OCI-LY1 (cell line): ENCODE results near the gene NPHP1.

ENCODE experiments used
- H2AFZ ChIP-seq: fragments of 200-600 bp; sonication (generic), shearing (Covaris generic); 2 replicates; pipeline ENCODE4 v1.6.0; 2014; ENCODE audit warnings: antibody characterized with exemption, mild to moderate bottlenecking, low read length
- H3F3A ChIP-seq: fragments of 200-600 bp; sonication (generic), shearing (Covaris generic); 2 replicates; pipeline ENCODE4 v1.6.0; 2014; ENCODE audit warnings: mild to moderate bottlenecking, antibody characterized with exemption, low read length, moderate library complexity; ENCODE audit not compliant: insufficient read depth
- H3K27ac ChIP-seq: fragments of 200-600 bp; sonication (generic); 2 replicates; pipeline ENCODE4 v1.5.1; 2014; ENCODE audit warnings: low read length, mixed run types, mild to moderate bottlenecking, low read depth; ENCODE audit not compliant: poor library complexity, severe bottlenecking
- H3K27me3 ChIP-seq: fragments of 200-600 bp; sonication (generic); 2 replicates; pipeline ENCODE4 v1.6.0; 2014; ENCODE audit warnings: antibody characterized with exemption, mild to moderate bottlenecking, low read length, moderate library complexity; ENCODE audit not compliant: insufficient read depth
- H3K36me3 ChIP-seq: fragments of 200-600 bp; sonication (generic); 2 replicates; pipeline ENCODE4 v1.6.1; 2014; ENCODE audit warnings: mild to moderate bottlenecking, antibody characterized with exemption, low read length, moderate library complexity, mixed read lengths; ENCODE audit not compliant: insufficient read depth
- H3K4me1 ChIP-seq: fragments of 200-600 bp; sonication (generic); 2 replicates; pipeline ENCODE4 v1.5.1; 2014; ENCODE audit warnings: mild to moderate bottlenecking, low read length, moderate library complexity; ENCODE audit not compliant: insufficient read depth, severe bottlenecking
- H3K4me2 ChIP-seq: fragments of 200-600 bp; sonication (generic), shearing (Covaris generic); 2 replicates; pipeline ENCODE4 v1.6.1; 2014; ENCODE audit warnings: low read length
- H3K4me3 ChIP-seq: fragments of 200-600 bp; sonication (generic); 2 replicates; pipeline ENCODE4 v1.5.1; 2014; ENCODE audit warnings: low read length, low read depth, mild to moderate bottlenecking, mixed read lengths; ENCODE audit not compliant: poor library complexity, severe bottlenecking
- H3K79me2 ChIP-seq: fragments of 200-600 bp; shearing (Covaris generic); 2 replicates; pipeline ENCODE4 v1.6.1; 2016; ENCODE audit warnings: mixed run types, low read length, mixed read lengths; ENCODE audit not compliant: insufficient read depth
- H3K9ac ChIP-seq: fragments of 200-600 bp; sonication (generic), shearing (Covaris generic); 2 replicates; pipeline ENCODE4 v1.6.1; 2014; ENCODE audit warnings: mild to moderate bottlenecking, low read length, mixed read lengths
- H3K9me2 ChIP-seq: fragments of 200-600 bp; sonication (generic), shearing (Covaris generic); 2 replicates; pipeline ENCODE4 v1.6.1; 2014; ENCODE audit warnings: low read depth, mild to moderate bottlenecking, low read length, mixed read lengths
- H3K9me3 ChIP-seq: fragments of 200-600 bp; shearing (Covaris generic); 2 replicates; pipeline ENCODE4 v1.6.1; 2014; ENCODE audit warnings: low read length, mixed read lengths
- H4K20me1 ChIP-seq: fragments of 200-600 bp; sonication (generic), shearing (Covaris generic); 2 replicates; pipeline ENCODE4 v1.6.0; 2016; ENCODE audit warnings: mild to moderate bottlenecking, low read length; ENCODE audit not compliant: insufficient read depth
- EZH2 ChIP-seq: fragments of 200-600 bp; sonication (generic), shearing (Covaris generic); IDR thresholded peaks from 2 replicates; pipeline ENCODE4 v1.8.0; 2017; ENCODE audit warnings: borderline replicate concordance, mixed run types, mild to moderate bottlenecking, antibody characterized with exemption, low read length, moderate library complexity, mixed read lengths
- TF ChIP-seq, protein P1 (sequence below): fragments of 200-600 bp; sonication (generic), shearing (Covaris generic); IDR thresholded peaks from 2 replicates; pipeline ENCODE4 v1.5.1; 2017; ENCODE audit warnings: mild to moderate bottlenecking, antibody characterized with exemption, low read length, moderate library complexity, mixed read lengths

NPHP1 gene

DNA sequence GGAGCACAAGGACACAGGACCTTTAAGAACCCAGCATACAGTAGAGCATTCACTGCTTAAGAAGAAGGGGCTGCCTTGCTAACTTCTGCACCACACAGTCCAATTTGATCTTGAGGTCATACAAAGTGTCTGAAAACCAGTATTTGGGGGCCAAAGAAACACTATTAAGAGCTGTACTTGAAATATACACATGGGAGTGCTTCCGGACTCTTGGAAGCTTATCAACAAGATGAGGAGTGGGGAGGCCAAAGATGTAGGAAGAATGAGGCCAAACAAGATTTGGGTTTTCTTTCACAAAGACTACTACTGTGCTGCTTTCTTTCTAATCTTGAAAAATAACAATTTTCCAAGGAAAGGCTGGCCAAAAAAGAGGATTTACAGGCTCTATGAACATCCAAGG lies 64.4 kb downstream of the NPHP1 start:
- Histone ChIP-seq H3K9me3 (no peaks in the 10 kb centered on the region), H3K9ac (no peak overlapping the region), H3K9me2 (no peaks in the 10 kb centered on the region), H3F3A (no peaks in the 10 kb centered on the region), H3K4me2 (no peak overlapping the region), H3K79me2 (no peaks in the 10 kb centered on the region), H2AFZ (no peak overlapping the region), H3K4me3 (no peak overlapping the region), H3K27ac (no peak overlapping the region), H3K36me3 (no peaks in the 10 kb centered on the region), H4K20me1 (no peaks in the 10 kb centered on the region), H3K27me3 (no peaks in the 10 kb centered on the region), H3K4me1 (no peaks in the 10 kb centered on the region)
- TF ChIP-seq, protein P1, sequence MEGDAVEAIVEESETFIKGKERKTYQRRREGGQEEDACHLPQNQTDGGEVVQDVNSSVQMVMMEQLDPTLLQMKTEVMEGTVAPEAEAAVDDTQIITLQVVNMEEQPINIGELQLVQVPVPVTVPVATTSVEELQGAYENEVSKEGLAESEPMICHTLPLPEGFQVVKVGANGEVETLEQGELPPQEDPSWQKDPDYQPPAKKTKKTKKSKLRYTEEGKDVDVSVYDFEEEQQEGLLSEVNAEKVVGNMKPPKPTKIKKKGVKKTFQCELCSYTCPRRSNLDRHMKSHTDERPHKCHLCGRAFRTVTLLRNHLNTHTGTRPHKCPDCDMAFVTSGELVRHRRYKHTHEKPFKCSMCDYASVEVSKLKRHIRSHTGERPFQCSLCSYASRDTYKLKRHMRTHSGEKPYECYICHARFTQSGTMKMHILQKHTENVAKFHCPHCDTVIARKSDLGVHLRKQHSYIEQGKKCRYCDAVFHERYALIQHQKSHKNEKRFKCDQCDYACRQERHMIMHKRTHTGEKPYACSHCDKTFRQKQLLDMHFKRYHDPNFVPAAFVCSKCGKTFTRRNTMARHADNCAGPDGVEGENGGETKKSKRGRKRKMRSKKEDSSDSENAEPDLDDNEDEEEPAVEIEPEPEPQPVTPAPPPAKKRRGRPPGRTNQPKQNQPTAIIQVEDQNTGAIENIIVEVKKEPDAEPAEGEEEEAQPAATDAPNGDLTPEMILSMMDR, result no peak
- TF ChIP-seq EZH2, result no peak

DNA sequence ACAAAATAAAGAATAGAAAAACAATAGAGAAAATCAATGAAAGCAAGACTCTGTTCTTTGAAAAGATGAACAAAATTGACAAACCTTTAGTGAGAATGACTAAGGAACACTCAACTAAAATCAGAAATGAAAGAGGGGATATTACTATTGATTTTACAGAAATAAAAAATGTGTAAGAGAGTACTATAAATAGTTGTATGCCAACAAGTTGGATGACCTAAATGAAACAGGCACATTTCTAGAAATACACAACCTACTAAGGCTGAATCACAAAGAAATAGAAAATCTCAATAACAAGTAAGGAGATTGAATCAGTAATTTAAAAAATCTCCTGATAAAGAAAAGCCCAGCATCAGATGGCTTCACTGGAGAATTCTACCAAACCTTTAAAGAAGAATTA lies 70.8 kb downstream of the NPHP1 start:
- Histone ChIP-seq H3K9me3 (no peaks in the 10 kb centered on the region), H3K27ac (no peak overlapping the region), H4K20me1 (no peaks in the 10 kb centered on the region), H3K36me3 (no peaks in the 10 kb centered on the region), H3K4me1 (no peaks in the 10 kb centered on the region), H3K79me2 (no peaks in the 10 kb centered on the region), H3K9me2 (no peaks in the 10 kb centered on the region), H3F3A (no peaks in the 10 kb centered on the region), H3K4me3 (no peak overlapping the region), H3K9ac (no peak overlapping the region), H3K4me2 (no peak overlapping the region), H3K27me3 (no peaks in the 10 kb centered on the region), H2AFZ (no peak overlapping the region)
- TF ChIP-seq, protein P1, result no peak
- TF ChIP-seq EZH2, result no peak

DNA sequence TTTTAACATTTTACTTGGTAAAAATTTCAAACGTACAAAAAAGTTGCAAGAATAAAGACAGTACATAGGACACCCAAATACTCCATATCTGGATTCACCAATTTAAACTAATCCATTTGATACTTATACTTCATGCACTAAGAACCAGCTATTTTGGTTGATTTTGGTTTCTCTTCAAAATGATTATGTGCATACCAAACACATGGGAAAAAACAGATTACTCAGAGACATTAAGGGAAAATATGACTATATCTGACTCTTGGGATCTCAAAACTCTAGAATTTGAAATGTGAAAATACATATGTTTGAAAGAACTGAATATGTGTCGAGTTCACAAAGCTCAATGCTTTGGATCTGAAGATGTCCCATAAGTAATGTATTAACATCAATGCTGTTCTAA lies 73.6 kb downstream of the NPHP1 start:
- Histone ChIP-seq H3K9me2 (no peaks in the 10 kb centered on the region), H3K27ac (no peak overlapping the region)

More for the DNA sequence above, 73.6 kb downstream of the NPHP1 start:
- H3K36me3 ChIP-seq, result no peaks in the 10 kb centered on the region
- no peak overlapping the region for H3K4me2 ChIP-seq
- H3F3A ChIP-seq, result no peaks in the 10 kb centered on the region
- no peaks in the 10 kb centered on the region for H4K20me1 ChIP-seq
- no peaks in the 10 kb centered on the region for H3K4me1 ChIP-seq
- H3K79me2 ChIP-seq, result no peaks in the 10 kb centered on the region
- no peak overlapping the region for H3K9ac ChIP-seq
- no peak overlapping the region for H2AFZ ChIP-seq
- H3K4me3 ChIP-seq, result no peak overlapping the region
- TF ChIP-seq, protein P1, result no peak
- no peak for TF ChIP-seq EZH2
- H3K9me3 ChIP-seq, result no peaks in the 10 kb centered on the region
- H3K27me3 ChIP-seq, result no peaks in the 10 kb centered on the region
